AG09319 (cell line): Measurements from ENCODE around the gene SERHL2.

Experiments used
- DNase-seq: peaks from one replicate; pipeline ENCODE4 v3.0.0-alpha.2; 2010; ENCODE audit warnings: low read depth; ENCODE audit errors: extremely low read depth
- CTCF ChIP-seq: IDR thresholded peaks from 2 replicates; pipeline ENCODE4 v1.5.1; 2011; ENCODE audit warnings: low read depth, mild to moderate bottlenecking, inconsistent platforms, low read length, moderate library complexity

SERHL2 gene

DNA sequence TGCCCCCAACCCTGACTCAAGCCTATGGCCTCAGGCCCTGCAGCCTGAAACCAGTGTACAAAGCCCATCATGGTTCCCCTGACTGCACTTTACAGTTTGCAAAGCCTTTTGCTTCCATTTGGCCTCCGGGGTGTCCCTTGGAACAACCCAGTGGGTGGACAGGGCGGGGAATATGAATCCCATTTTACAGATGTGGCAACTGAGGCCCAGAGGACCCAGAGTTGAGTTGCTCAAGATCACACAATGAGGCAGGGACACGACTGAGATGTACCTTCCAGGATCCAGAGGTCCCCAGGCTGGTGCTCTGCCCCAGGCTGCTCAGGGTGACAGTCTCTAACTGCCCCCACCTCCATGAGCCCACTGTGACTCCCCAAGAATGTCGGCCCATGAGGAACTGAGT, 66.3 kb downstream of the SERHL2 start:
- no peak for TF ChIP-seq CTCF
- no peak for DNase-seq

- peak; percentile 90 for TF ChIP-seq CTCF
- DNase-seq: peak; percentile 53
These were observed 67.8 kb downstream of the SERHL2 start for GRCh38 chr22:42621505-42622002.

GRCh38 chr22:42622061-42622710, 68.4 kb downstream of the SERHL2 start:
- no peak for TF ChIP-seq CTCF
- DNase-seq: no peak

- no peak for DNase-seq
These were observed 69.6 kb downstream of the SERHL2 start for GRCh38 chr22:42623301-42623751.

More at GRCh38 chr22:42623301-42623751, 69.6 kb downstream of the SERHL2 start:
- TF ChIP-seq CTCF: no peak
